GM12865 (cell line): ENCODE data around the gene ADAMTSL1.

Experiments
- DNase-seq: peaks from one replicate; pipeline ENCODE4 v3.0.0; 2010; ENCODE audit warnings: low read depth
- H3K4me3 ChIP-seq: 2 replicates; pipeline ENCODE4 v1.5.1; 2011; ENCODE audit warnings: mild to moderate bottlenecking, low read depth, low read length, control low read depth
- TF ChIP-seq, protein P1 (sequence below): IDR thresholded peaks from 2 replicates; pipeline ENCODE4 v1.5.1; 2011; ENCODE audit warnings: low read length, control low read depth, low read depth, inconsistent platforms; ENCODE audit not compliant: insufficient read depth; ENCODE audit errors: missing control alignments

ADAMTSL1 gene

GRCh38 chr9:18673179-18673578 lies 199.2 kb downstream of the ADAMTSL1 start:
- no peak overlapping the region for H3K4me3 ChIP-seq
- DNase-seq = no peak
- TF ChIP-seq, protein P1, sequence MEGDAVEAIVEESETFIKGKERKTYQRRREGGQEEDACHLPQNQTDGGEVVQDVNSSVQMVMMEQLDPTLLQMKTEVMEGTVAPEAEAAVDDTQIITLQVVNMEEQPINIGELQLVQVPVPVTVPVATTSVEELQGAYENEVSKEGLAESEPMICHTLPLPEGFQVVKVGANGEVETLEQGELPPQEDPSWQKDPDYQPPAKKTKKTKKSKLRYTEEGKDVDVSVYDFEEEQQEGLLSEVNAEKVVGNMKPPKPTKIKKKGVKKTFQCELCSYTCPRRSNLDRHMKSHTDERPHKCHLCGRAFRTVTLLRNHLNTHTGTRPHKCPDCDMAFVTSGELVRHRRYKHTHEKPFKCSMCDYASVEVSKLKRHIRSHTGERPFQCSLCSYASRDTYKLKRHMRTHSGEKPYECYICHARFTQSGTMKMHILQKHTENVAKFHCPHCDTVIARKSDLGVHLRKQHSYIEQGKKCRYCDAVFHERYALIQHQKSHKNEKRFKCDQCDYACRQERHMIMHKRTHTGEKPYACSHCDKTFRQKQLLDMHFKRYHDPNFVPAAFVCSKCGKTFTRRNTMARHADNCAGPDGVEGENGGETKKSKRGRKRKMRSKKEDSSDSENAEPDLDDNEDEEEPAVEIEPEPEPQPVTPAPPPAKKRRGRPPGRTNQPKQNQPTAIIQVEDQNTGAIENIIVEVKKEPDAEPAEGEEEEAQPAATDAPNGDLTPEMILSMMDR = no peak

GRCh38 chr9:18675332-18675731 lies 201.4 kb downstream of the ADAMTSL1 start:
- TF ChIP-seq, protein P1 = no peak
- H3K4me3 ChIP-seq = no peak overlapping the region
- DNase-seq = no peak

DNA sequence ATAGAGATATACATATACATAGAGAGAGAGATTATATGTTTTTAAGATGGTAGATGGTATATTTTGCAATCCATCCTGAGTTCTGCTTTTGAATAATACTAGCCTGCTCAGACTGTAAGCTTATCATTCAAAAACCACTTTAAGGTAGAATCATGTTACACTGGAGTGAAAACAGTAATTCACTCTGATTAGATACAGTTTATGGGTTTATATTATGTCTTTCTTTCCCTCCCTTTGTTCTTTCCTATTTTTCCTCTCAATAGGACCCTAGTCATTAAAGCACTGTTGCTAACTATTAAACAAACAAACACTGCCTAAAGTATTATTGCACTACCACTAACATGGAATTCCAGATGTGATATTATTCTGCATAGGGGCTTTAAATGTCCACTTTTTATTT lies 202.0 kb downstream of the ADAMTSL1 start:
- DNase-seq = no peak
- H3K4me3 ChIP-seq = no peak overlapping the region
- TF ChIP-seq, protein P1 = no peak

DNA sequence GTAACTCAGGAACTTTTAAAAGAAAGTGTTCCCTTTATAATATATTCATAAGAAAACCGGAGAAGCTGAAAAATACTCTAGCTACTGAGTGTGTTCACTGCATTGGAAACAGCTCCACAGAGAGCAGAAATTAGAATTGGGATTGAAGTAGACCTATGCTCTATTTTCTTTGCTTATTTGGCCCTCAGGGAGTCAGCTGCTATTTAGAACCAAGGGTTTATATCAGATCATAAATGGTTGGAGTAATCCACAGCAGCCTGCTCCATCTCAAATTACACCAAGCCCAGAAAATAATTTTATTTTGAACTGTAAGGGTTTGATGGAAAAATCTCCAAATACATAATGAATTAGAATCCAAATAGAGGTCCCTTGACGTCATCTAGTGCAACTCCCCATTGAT lies 202.6 kb downstream of the ADAMTSL1 start:
- no peak for DNase-seq
- no peak overlapping the region for H3K4me3 ChIP-seq
- TF ChIP-seq, protein P1 = no peak

- H3K4me3 ChIP-seq = no peak overlapping the region
- TF ChIP-seq, protein P1 = no peak
- no peak for DNase-seq
Observed at GRCh38 chr9:18678821-18679590, 205.1 kb downstream of the ADAMTSL1 start.

DNA sequence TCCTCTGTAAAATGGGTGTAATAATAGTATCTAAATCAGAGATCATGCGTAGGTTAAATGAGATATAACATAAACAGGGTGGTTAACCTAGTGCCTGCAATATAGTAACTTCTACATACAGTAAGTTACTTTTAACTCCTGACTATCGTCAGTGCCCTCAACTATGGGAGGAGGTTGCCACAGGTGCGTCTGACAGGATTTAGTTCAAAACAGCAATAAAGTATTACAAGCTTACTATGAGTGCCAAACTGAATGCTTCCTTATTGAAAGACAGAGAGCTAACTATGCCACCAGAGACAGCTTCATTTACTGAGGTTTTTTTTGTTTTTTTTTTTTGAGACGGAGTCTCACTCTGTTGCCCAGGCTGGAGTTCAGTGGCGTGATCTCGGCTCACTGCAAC lies 209.0 kb downstream of the ADAMTSL1 start:
- no peak for DNase-seq
- TF ChIP-seq, protein P1 = no peak
- H3K4me3 ChIP-seq = no peak overlapping the region

DNA sequence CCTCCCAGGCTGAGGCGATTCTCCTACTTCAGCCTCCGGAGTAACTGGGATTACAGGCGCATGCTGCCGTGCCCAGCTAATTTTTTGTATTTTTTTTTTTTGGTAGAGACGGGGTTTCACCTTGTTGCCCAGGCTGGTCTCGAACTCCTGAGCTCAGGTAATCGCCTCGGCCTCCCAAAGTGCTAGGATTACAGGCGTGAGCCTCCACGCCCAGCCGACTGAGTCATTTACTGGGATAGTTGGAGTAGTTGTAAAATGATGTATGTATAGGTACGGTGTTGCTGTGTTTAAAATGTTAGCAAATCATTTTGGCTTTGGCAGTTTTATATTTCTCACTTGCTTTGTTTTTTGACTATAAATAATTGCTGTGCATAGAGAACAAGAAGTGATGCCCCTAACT lies 209.4 kb downstream of the ADAMTSL1 start:
- no peak for DNase-seq
- TF ChIP-seq, protein P1 = no peak
- no peak overlapping the region for H3K4me3 ChIP-seq
